ENCODE data around the gene IL26.

- TF ChIP-seq CTCF (IDR thresholded peaks at IDR 0.05; ENCODE audit: insufficient read depth, low read length) = no peak
- no peak for TF ChIP-seq REST (IDR thresholded peaks at IDR 0.05; ENCODE audit: insufficient replicate concordance, low read depth)
- no peak for TF ChIP-seq POLR2AphosphoS5 (IDR thresholded peaks at IDR 0.05; ENCODE audit: low read depth)
- no peak for TF ChIP-seq GABPA (IDR thresholded peaks at IDR 0.05; ENCODE audit: low read depth)
Observed at GRCh38 chr12:68190301-68190700, 35.3 kb downstream of the IL26 start.

Data from HL-60 (cell line).